Testis (tissue), 3 donors: Measurements from ENCODE around the gene MECP2. TPM values are rescaled to one million over a fixed set of nuclear protein-coding genes. Genes with fewer than 3 reads are reported as not detected.

Experiments
- DNase-seq: peaks from one replicate; pipeline ENCODE4 v3.0.0-alpha.2; 2019
- H3K27ac ChIP-seq, 2 donors: fragments of 200-600 bp; sonication (generic); one replicate each; pipeline ENCODE4 v1.5.1; 2019
- H3K27me3 ChIP-seq: fragments of 200-600 bp; sonication (generic); one replicate; pipeline ENCODE4 v1.5.1; 2019
- H3K36me3 ChIP-seq: fragments of 200-600 bp; sonication (generic); one replicate; pipeline ENCODE4 v1.5.1; 2017; ENCODE audit warnings: low read depth; ENCODE audit errors: missing control alignments
- H3K4me1 ChIP-seq: fragments of 200-600 bp; sonication (generic); one replicate; pipeline ENCODE4 v1.5.1; 2019
- H3K4me3 ChIP-seq, 2 donors: fragments of 200-600 bp; sonication (generic); one replicate each; pipeline ENCODE4 v1.5.1; 2017 to 2019
- H3K9me3 ChIP-seq: fragments of 200-600 bp; sonication (generic); one replicate; pipeline ENCODE4 v1.5.1; 2017
- POLR2A ChIP-seq: fragments of 450-650 bp; IDR thresholded peaks from one replicate; pipeline ENCODE4 v1.6.1; 2017; ENCODE audit warnings: antibody characterized with exemption, mild to moderate bottlenecking, moderate library complexity
- WGBS, 2 donors: methylation state at CpG; one replicate each; pipeline ENCODE4 v1.1.5; 2018; 5-methylcytosine and 5-hydroxymethylcytosine counted together
- intact Hi-C: fragments of 100-400 bp; cut with DNase I; formaldehyde crosslinking; loops from one replicate; pipeline ENCODE4 v1.15.1; 2023; ENCODE audit warnings: low total_unique reads
- polyA plus RNA-seq: library from polyadenylated mRNA; stranded (reverse); fragments of 350-450 nt; fragmentation: Illumina TruSeq; extraction: RNeasy Lipid Tissue Mini Kit (QIAGEN cat#74804); gene quantifications from one replicate; pipeline ENCODE4 v1.2.3, GENCODE V29; 2014; ENCODE audit warnings: low read depth, low replicate concordance; ENCODE audit not compliant: insufficient read depth
- total RNA-seq, 2 donors: library from RNA; depleted of rRNA; stranded (reverse); fragments of >200 nt; gene quantifications; one replicate each; pipeline ENCODE4 v1.2.3, GENCODE V29; 2016
- TF ChIP-seq, protein P1 (sequence below), 3 experiments: fragments of 450-650 bp in 2 of 3; fragments of 200-600 bp in 1 of 3; sonication (generic) in 1 of 3; IDR thresholded peaks; one replicate each; pipeline ENCODE4 v1.5.1; 2016 to 2019; ENCODE audit warnings: antibody characterized with exemption in 3 of 3, mild to moderate bottlenecking in 2 of 3, moderate library complexity in 1 of 3

MECP2 gene
- total and polyA plus RNA-seq, 3 donors from 2014 or later: 25.0 to 86.4 (median 85.4) TPM

- no peak for DNase-seq
- TF ChIP-seq POLR2A: no peak
- TF ChIP-seq, protein P1, sequence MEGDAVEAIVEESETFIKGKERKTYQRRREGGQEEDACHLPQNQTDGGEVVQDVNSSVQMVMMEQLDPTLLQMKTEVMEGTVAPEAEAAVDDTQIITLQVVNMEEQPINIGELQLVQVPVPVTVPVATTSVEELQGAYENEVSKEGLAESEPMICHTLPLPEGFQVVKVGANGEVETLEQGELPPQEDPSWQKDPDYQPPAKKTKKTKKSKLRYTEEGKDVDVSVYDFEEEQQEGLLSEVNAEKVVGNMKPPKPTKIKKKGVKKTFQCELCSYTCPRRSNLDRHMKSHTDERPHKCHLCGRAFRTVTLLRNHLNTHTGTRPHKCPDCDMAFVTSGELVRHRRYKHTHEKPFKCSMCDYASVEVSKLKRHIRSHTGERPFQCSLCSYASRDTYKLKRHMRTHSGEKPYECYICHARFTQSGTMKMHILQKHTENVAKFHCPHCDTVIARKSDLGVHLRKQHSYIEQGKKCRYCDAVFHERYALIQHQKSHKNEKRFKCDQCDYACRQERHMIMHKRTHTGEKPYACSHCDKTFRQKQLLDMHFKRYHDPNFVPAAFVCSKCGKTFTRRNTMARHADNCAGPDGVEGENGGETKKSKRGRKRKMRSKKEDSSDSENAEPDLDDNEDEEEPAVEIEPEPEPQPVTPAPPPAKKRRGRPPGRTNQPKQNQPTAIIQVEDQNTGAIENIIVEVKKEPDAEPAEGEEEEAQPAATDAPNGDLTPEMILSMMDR (IDR thresholded peaks at IDR 0.05): no peak
- Histone ChIP-seq H3K4me1 (peaks cover 4% of the 10 kb centered on the region), H3K27ac (no peak overlapping the region), H3K4me3 (no peak overlapping the region), H3K9me3 (no peaks in the 10 kb centered on the region), H3K27me3 (no peaks in the 10 kb centered on the region), H3K36me3 (no peaks in the 10 kb centered on the region)
- intact Hi-C loops: no loop called here
- 62 to 93% methylated on average over 3 to 5 of the region's 5 CpGs for WGBS, 2 donors
These were observed 17.1 kb upstream of the MECP2 start for GRCh38 chrX:154114652-154115051.

GRCh38 chrX:154113729-154114128 lies 16.2 kb upstream of the MECP2 start:
- Histone ChIP-seq H3K4me1 (peaks cover 4% of the 10 kb centered on the region), H3K27ac (no peak overlapping the region), H3K9me3 (no peaks in the 10 kb centered on the region), H3K27me3 (no peaks in the 10 kb centered on the region), H3K36me3 (no peaks in the 10 kb centered on the region), H3K4me3 (no peak overlapping the region)
- no peak for DNase-seq
- WGBS, 2 donors: 73 to 82% methylated on average over 6 of the region's 6 CpGs
- intact Hi-C loops: no loop called here
- TF ChIP-seq POLR2A: no peak
- TF ChIP-seq, protein P1 (IDR thresholded peaks at IDR 0.05): no peak

GRCh38 chrX:154098551-154098950 lies 1.0 kb upstream of the MECP2 start:
- WGBS, 2 donors: 20 to 34% methylated on average over 2 of the region's 2 CpGs
- no peaks in the 10 kb centered on the region for H3K27me3 ChIP-seq
- no peak overlapping the region for H3K4me3 ChIP-seq
- H3K9me3 ChIP-seq: no peaks in the 10 kb centered on the region
- H3K27ac ChIP-seq: no peak overlapping the region
- H3K4me1 ChIP-seq: peaks cover 7% of the 10 kb centered on the region
- no peaks in the 10 kb centered on the region for H3K36me3 ChIP-seq
- no peak for DNase-seq
- intact Hi-C loops: no loop called here
- TF ChIP-seq POLR2A: no peak
- TF ChIP-seq, protein P1 (IDR thresholded peaks at IDR 0.05): no peak

GRCh38 chrX:154097003-154097588 lies 421 bp downstream of the MECP2 start:
- Histone ChIP-seq H3K27ac (peak overlapping the region; percentile 93 to 97), H3K4me3 (peak overlapping the region; percentile 76 to 79), H3K36me3 (no peaks in the 10 kb centered on the region), H3K9me3 (no peaks in the 10 kb centered on the region), H3K27me3 (no peaks in the 10 kb centered on the region), H3K4me1 (peaks cover 7% of the 10 kb centered on the region)
- intact Hi-C loops: no loop called here
- TF ChIP-seq, protein P1 (IDR thresholded peaks at IDR 0.05): no peak
- TF ChIP-seq POLR2A: no peak
- 0% methylated on average over 6 of the region's 80 CpGs; no CpG with 5 or more reads in 1 of the 2 donors for WGBS, 2 donors
- peak; percentile 78 for DNase-seq
